NCI-H1694 (cell line): ENCODE results near the gene FNDC1.
"Not testable (repeated sequence)": the region's sequence is repeated elsewhere in the genome, so short reads cannot be mapped to it uniquely, and the experiment has no call there.

Source experiments
- DNase-seq: peaks from one replicate; lab custom pipeline; 2025; lab: John Stamatoyannopoulos, UW

Gene FNDC1

GRCh38 chr6:159259441-159260125 is 90.4 kb downstream of the FNDC1 start:
- no peak for DNase-seq

DNA sequence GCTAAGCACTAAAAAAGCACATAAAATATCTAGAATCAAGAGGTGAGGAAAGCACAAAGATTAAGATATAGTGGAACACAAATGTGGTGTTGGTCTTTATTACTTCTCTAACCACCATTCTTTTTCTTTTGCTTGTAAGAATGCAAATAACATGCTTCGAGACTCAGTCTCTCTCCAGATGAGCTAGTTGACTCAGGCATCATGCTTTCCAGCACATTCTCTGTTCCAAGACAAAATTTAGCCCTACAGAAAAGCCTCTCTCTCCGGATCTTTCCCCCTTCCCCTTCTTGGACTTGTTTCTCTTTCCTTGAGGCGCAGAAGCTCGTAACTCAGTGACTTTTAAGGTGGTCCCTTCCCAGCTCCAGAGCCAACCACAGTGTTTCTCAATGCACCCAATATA is 91.0 kb downstream of the FNDC1 start:
- no peak for DNase-seq

DNA sequence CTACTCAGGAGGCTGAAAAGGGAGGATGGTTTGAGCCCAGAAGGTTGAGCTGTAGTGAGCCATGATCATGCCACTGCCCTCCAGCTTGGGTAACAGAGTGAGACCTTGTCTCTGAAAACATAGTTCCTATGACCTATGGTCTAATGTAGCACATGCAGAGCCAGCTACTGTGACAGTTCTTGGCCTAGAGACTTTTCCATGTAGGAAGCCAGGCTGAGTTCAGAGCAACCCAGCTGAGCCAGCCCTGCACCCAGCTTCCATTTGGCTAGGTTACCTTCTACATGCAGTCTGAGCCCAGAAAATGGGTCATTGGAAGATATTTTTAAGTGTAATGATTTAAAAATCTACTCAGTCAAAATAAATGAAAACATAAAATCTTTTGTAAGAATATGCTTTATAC is 92.8 kb downstream of the FNDC1 start:
- DNase-seq: no peak

GRCh38 chr6:159262586-159262985 is 93.4 kb downstream of the FNDC1 start:
- no peak for DNase-seq

- DNase-seq: no peak
These were observed 98.0 kb downstream of the FNDC1 start for GRCh38 chr6:159267165-159267564.

GRCh38 chr6:159268511-159268910 is 99.3 kb downstream of the FNDC1 start:
- no peak for DNase-seq

GRCh38 chr6:159271257-159271656 is 102.1 kb downstream of the FNDC1 start:
- DNase-seq: no peak

DNA sequence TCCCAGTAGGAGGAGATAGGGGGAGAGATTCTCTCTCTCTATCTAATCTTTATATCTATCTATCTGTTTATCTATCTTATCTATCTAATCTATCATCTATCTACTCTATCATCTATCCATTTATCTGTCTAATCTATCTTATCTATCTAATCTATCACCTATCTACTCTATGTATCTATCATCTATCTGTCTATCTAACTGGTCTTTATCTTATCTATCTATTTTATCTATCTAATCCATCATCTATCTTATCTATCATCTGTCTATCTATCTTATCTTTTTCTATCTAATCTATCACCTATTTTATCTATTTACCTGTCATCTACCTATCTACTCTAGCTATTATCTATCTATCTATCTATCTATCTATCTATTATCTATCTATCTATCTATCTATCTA is 109.4 kb downstream of the FNDC1 start:
- no peak for DNase-seq

DNA sequence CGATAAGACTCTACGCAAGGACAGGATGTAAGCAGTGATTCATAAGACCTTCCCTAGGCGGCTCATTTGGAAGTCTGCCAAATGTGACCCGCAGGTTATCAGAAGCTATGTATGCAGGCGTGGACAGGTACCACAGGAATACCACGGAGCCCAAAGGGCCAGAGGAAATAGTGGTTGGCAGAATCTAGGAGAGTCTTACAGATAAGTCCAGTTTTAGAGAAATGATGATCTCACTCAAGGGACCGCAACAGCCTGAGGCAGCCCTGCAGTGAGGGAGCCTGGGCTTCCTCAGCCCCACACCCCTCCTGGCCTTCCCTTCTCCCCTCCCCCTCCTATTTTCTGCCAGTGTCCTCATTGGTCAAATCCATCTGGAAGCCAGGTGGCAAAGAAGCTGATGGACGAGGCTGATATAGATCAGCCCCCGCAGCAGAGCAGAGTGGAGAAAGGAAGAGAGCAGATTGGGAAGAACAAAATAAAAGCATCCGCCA is 110.6 kb downstream of the FNDC1 start:
- DNase-seq: no peak

DNA sequence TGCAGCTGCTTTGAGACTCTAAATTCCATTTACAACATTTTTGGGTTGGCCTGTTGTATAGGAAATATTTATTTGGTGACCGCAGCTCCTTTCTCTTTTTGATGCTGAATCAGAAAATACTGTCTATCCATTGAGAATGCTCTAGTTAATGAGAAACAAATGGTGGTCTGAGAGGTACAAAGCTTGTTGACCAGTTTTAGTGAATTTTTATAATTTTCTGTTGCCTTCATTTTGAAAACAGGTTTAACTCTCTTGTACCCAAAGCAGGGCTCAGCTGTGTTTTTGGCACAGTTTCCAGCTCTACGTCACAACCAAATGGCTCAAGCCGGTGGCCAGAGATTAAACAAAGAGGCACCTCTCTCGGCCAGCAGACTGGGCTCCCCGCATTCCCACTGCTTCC is 113.2 kb downstream of the FNDC1 start:
- no peak for DNase-seq

DNA sequence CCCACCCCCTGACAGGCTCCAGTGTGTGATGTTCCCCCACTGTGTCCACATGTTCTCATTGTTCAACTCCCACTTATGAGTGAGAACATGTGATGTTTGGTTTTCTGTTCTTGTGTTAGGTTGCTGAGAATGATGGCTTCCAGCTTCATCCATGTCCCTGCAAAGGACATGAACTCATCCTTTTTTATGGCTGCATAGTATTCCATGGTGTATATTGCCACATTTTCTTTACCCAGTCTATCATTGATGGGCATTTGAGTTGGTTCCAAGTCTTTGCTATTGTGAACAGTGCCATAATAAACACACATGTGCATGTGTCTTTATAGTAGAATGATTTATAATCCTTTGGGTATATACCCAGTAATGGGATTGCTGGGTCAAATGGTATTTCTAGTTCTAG is 115.5 kb downstream of the FNDC1 start:
- not testable (repeated sequence) for DNase-seq

DNA sequence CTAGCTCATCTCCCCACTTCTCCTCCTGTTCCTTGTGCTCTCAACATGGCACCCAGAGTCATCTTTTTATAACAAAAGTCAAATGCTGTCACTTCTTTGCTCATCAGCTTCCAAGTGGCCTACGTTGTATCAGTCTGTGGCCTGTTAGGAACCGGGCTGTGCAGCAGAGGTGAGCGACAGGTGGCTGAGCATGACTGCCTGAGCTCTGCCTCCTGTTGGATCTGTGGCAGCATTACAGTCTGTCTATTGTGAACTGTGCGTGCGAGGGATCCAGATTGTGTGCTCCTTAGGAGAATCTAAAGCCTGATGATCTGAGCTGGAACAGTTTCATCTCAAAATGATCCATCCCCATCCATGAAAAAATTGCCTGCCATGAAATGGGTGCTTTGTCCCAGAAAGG is 129.6 kb downstream of the FNDC1 start:
- DNase-seq: no peak

GRCh38 chr6:159299566-159299965 is 130.4 kb downstream of the FNDC1 start:
- no peak for DNase-seq

- no peak for DNase-seq
These were observed 132.1 kb downstream of the FNDC1 start for GRCh38 chr6:159301277-159301676.

- no peak for DNase-seq
These were observed 132.8 kb downstream of the FNDC1 start for GRCh38 chr6:159301810-159302593.

GRCh38 chr6:159302594-159302992 is 133.4 kb downstream of the FNDC1 start:
- DNase-seq: no peak

DNA sequence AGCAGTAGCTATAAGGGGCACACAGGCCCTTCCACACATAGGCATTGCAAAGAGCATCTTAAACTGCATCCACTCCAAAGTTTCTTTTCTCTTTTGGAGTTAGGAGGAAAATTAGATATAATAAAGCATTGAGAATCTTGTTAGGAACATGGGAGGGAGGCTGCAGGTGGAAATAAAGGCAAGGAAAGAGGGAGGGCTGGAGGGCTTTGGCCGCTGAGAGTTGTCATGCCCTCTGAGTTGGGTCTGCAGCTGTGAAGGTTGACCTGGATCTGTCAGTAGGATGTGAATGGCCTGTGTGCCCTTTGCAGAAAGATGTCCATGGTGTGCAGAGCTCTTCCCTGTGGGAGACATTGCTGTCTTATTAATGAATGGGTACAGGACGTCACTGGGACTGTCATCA is 134.0 kb downstream of the FNDC1 start:
- DNase-seq: no peak

DNA sequence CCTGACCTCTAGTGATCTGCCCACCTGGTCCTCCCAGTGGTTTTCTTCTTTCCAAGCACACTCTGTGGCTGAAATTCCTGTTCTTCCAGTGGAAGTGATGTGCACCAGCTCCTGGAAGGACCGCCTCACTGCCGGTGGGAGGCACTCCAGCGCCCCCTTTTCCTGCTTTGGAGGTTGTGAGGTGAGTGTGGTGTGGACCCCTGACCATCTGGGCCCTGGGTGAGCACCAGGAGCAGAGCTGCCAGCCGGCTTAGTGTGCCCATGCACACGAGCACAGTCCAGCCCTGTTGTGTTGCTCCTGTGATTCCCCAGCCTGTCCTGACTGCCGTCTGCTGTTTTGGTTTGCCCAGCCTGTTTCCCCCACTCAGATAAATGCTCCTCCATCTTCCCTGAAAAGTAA is 134.6 kb downstream of the FNDC1 start:
- no peak for DNase-seq

DNA sequence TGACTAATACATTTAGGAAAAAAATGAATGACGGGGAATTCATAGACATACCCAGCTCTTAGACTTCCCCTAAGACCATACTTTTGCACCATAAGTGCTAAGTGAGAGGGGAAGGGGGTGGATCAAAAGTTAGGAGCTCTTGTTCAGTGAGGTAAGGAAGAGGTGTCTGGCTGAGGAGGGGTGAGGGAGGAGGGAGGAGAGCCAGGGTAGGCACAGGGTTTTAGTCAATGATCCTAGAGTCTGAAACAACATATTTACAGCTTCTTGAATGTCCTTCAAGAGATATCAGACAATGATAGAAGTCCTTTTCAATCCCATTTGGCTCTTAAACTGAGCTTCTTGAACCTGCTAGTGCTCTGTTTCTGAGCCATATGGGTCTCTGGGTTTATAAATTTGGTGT is 135.4 kb downstream of the FNDC1 start:
- no peak for DNase-seq

- DNase-seq: no peak
These were observed 136.0 kb downstream of the FNDC1 start for GRCh38 chr6:159305159-159305558.

GRCh38 chr6:159305804-159306537 is 136.8 kb downstream of the FNDC1 start:
- no peak for DNase-seq

GRCh38 chr6:159307246-159307790 is 138.1 kb downstream of the FNDC1 start:
- DNase-seq: no peak

DNA sequence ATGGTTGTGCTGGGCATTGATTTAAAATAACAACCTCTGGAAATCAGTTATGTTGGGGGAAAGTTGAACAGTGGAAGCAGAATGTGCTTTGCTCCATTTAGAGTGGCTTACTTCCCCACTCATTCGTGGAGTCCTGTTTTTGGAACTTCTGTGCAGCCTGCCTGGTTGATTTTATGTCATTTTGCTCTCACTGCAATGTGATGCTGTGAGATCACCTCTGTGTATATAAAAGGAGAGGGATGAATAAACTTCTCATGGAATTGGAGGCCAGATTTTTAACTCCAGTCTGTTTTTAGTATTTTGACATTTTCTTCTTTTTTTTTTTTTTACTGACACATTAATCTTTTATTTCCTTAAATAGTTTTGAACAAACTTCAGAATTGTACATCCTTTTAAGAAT is 139.0 kb downstream of the FNDC1 start:
- no peak for DNase-seq
